22Rv1 (cell line): Measurements from ENCODE around the gene MDM2.

Source experiments
- H3K27ac ChIP-seq: fragments of 450-650 bp; 2 replicates; pipeline ENCODE4 v1.5.1; 2017
- ZFX ChIP-seq: fragments of 450-650 bp; IDR thresholded peaks from 2 replicates; pipeline ENCODE4 v1.6.1; 2017; ENCODE audit warnings: antibody characterized with exemption, borderline replicate concordance
- TF ChIP-seq, protein P1 (sequence below): fragments of 450-650 bp; IDR thresholded peaks from 2 replicates; pipeline ENCODE4 v1.5.1; 2017; ENCODE audit warnings: mild to moderate bottlenecking

The MDM2 gene

DNA sequence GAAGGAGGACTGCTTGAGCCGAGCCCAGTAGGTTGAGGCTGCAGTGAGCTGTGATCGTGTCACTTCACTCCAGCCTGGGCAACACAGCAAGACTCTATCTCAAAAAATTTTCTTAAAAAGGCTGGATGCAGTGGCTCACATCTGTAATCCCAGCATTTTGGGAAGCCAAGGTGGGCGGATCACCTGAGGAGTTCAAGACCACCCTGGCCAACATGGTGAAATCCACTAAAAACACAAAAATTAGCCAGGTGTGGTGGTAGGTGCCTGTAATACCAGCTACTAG, 17.1 kb upstream of the MDM2 start:
- H3K27ac ChIP-seq, result no peak overlapping the region
- no peak for TF ChIP-seq ZFX
- TF ChIP-seq, protein P1, sequence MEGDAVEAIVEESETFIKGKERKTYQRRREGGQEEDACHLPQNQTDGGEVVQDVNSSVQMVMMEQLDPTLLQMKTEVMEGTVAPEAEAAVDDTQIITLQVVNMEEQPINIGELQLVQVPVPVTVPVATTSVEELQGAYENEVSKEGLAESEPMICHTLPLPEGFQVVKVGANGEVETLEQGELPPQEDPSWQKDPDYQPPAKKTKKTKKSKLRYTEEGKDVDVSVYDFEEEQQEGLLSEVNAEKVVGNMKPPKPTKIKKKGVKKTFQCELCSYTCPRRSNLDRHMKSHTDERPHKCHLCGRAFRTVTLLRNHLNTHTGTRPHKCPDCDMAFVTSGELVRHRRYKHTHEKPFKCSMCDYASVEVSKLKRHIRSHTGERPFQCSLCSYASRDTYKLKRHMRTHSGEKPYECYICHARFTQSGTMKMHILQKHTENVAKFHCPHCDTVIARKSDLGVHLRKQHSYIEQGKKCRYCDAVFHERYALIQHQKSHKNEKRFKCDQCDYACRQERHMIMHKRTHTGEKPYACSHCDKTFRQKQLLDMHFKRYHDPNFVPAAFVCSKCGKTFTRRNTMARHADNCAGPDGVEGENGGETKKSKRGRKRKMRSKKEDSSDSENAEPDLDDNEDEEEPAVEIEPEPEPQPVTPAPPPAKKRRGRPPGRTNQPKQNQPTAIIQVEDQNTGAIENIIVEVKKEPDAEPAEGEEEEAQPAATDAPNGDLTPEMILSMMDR, result no peak

DNA sequence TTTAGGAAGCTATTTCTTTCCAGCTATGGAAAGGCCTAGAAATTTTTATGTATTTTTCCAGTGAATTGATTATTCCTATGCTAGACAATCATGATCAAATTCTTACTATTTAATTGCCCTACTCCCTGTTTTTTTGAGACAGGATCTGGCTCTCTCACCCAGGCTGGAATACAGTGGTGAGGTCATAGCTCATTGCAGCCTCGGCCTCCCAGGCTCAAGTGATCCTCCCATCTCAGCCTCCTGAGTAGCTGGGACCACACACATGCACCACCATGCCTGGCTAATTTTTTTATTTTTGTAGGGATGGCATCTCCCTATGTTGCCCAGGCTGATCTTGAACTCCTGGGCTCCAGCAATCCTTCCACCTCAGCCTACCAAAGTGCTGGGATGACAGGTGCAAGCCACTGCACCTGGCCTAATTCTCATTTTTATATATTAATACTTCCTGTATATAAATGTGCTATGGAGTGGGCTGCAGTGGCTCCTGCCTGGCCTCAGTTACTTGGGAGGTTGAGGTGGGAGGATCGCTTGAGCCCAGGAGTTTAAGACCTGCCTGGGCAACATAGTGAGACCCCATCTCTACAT, 16.0 kb upstream of the MDM2 start:
- TF ChIP-seq ZFX, result no peak
- TF ChIP-seq, protein P1, result no peak
- H3K27ac ChIP-seq, result no peak overlapping the region

GRCh38 chr12:68792952-68793351, 15.0 kb upstream of the MDM2 start:
- no peak overlapping the region for H3K27ac ChIP-seq
- no peak for TF ChIP-seq ZFX
- TF ChIP-seq, protein P1, result no peak

DNA sequence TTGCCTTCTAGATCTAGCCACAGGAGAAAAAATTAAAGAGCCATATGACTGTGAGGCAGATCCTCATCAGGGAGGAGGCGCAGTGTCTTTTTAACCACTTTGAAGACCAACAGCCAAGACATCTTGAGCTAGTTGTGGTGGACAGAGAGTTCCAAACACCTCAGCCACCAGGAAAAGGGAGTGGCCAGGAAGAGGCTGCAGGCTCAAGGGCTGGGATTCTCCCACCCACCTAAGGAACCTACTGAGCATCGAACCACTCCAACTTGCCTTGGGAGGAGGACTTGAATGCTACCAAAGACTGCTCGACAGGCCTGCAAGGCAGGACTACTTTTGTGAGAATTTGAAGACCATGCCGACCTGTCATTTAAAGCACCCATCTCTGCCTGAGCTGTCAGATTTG, 14.5 kb upstream of the MDM2 start:
- no peak overlapping the region for H3K27ac ChIP-seq

DNA sequence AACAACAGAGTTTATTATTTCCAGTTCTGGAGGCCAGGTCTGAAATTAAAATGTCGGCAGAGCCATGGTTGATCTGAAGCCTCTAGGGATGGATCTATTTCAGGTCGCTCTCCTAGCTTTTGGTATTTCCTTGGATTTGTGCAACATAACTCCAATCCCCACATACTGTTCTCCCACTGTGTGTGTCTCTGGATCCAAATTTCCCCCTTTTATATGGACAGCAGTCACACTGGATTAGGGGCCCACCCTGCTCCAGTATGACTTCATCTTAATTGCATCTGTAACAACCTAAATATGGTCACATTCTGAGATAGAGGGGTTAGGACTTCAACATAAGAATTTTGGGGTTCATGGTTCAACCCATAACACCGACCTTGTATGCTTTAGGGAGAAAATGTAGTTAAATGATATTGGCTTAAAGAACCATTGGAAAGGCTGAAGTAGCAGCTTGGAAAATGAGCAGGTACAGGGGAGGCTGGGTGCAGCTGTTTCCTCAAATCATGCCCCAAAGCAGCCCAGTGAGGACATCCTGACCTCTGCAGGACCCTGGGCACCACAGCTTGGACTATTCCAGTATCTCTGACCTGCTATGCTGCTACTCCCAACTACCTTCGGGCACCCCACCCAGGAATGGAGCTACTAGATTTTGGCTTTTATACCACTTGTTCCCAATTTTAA, 13.9 kb upstream of the MDM2 start:
- H3K27ac ChIP-seq, result no peak overlapping the region
- TF ChIP-seq, protein P1, result no peak
- TF ChIP-seq ZFX, result no peak

More for the DNA sequence above, 14.5 kb upstream of the MDM2 start:
- TF ChIP-seq, protein P1, result no peak
- TF ChIP-seq ZFX, result no peak

GRCh38 chr12:68794653-68795251, 13.2 kb upstream of the MDM2 start:
- no peak overlapping the region for H3K27ac ChIP-seq
- TF ChIP-seq ZFX, result no peak
- TF ChIP-seq, protein P1, result no peak

DNA sequence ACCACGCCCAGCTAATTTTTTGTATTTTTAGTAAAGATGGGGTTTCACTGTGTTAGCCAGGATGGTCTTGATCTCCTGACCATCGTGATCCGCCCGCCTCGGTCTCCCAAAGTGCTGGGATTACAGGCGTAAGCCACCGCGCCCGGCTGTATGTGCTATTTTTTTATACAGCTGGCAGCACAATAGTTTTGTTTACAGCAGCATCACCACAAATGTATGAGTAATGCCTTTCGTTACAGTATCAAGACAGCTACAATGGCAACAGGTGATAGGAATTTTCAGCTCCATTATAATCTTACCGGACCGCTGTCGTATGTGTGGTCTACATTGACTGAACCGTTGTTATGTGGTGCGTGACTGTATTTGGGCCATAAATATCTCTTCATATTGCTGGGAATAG, 11.6 kb upstream of the MDM2 start:
- TF ChIP-seq ZFX, result no peak
- TF ChIP-seq, protein P1, result no peak
- no peak overlapping the region for H3K27ac ChIP-seq
